HEK293 (cell line): ENCODE results near the gene MYOF.

Source experiments
- ZNF24 ChIP-seq: fragments of 450-650 bp; formaldehyde crosslinking; IDR thresholded peaks from 2 replicates; pipeline ENCODE4 v1.5.1; 2016; ENCODE audit warnings: missing biosample characterization, missing genetic modification characterization
- ZNF324 ChIP-seq: fragments of 450-650 bp; formaldehyde crosslinking; IDR thresholded peaks from 2 replicates; pipeline ENCODE4 v1.5.1; 2016; ENCODE audit warnings: missing biosample characterization, missing genetic modification characterization
- ZNF48 ChIP-seq: fragments of 450-650 bp; formaldehyde crosslinking; IDR thresholded peaks from 2 replicates; pipeline ENCODE4 v1.5.1; 2016; ENCODE audit warnings: missing biosample characterization, missing genetic modification characterization
- ZNF600 ChIP-seq: fragments of 450-650 bp; formaldehyde crosslinking; IDR thresholded peaks from 2 replicates; pipeline ENCODE4 v1.5.1; 2016; ENCODE audit warnings: missing biosample characterization, missing genetic modification characterization
- TF ChIP-seq, protein P1 (sequence below): fragments of 450-650 bp; formaldehyde crosslinking; IDR thresholded peaks from 2 replicates; pipeline ENCODE4 v1.5.1; 2016; ENCODE audit warnings: missing biosample characterization, missing genetic modification characterization
- TF ChIP-seq, protein P2 (sequence below): fragments of 450-650 bp; formaldehyde crosslinking; IDR thresholded peaks from 2 replicates; pipeline ENCODE4 v1.5.1; 2016; ENCODE audit warnings: missing biosample characterization, missing genetic modification characterization
- TF ChIP-seq, protein P3 (sequence below): fragments of 450-650 bp; formaldehyde crosslinking; IDR thresholded peaks from 2 replicates; pipeline ENCODE4 v1.5.1; 2016; ENCODE audit warnings: missing biosample characterization, missing genetic modification characterization

DNA sequence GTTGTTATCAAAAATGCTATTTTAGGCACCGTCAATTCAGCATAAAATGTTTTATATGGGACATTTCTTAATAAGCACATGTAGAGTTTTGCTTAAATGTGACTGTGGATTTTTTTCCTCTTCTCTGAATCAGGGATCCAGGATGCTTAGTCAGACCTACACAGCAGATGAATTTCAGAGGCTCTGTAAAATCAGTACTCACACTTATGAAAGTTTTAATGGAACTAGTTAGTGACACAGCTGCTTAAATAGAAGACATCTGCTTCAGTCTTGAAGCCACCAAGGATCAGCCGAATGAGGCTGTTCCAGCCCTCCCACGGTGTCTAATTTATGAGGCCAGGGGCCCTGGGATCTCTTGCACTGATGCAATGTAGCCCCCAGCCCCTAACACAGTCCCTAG is 136.0 kb downstream of the MYOF start:
- no peak for TF ChIP-seq ZNF600
- TF ChIP-seq, protein P1, sequence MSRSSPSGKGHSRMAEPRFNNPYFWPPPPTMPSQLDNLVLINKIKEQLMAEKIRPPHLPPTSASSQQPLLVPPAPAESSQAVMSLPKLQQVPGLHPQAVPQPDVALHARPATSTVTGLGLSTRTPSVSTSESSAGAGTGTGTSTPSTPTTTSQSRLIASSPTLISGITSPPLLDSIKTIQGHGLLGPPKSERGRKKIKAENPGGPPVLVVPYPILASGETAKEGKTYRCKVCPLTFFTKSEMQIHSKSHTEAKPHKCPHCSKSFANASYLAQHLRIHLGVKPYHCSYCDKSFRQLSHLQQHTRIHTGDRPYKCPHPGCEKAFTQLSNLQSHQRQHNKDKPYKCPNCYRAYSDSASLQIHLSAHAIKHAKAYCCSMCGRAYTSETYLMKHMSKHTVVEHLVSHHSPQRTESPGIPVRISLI (tag by site-specific recombination) = no peak
- TF ChIP-seq ZNF24 = no peak
- TF ChIP-seq ZNF48 (tag by site-specific recombination) = no peak
- TF ChIP-seq, protein P2, sequence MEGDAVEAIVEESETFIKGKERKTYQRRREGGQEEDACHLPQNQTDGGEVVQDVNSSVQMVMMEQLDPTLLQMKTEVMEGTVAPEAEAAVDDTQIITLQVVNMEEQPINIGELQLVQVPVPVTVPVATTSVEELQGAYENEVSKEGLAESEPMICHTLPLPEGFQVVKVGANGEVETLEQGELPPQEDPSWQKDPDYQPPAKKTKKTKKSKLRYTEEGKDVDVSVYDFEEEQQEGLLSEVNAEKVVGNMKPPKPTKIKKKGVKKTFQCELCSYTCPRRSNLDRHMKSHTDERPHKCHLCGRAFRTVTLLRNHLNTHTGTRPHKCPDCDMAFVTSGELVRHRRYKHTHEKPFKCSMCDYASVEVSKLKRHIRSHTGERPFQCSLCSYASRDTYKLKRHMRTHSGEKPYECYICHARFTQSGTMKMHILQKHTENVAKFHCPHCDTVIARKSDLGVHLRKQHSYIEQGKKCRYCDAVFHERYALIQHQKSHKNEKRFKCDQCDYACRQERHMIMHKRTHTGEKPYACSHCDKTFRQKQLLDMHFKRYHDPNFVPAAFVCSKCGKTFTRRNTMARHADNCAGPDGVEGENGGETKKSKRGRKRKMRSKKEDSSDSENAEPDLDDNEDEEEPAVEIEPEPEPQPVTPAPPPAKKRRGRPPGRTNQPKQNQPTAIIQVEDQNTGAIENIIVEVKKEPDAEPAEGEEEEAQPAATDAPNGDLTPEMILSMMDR = no peak
- no peak for TF ChIP-seq ZNF324 (tag by site-specific recombination)
- TF ChIP-seq, protein P3, sequence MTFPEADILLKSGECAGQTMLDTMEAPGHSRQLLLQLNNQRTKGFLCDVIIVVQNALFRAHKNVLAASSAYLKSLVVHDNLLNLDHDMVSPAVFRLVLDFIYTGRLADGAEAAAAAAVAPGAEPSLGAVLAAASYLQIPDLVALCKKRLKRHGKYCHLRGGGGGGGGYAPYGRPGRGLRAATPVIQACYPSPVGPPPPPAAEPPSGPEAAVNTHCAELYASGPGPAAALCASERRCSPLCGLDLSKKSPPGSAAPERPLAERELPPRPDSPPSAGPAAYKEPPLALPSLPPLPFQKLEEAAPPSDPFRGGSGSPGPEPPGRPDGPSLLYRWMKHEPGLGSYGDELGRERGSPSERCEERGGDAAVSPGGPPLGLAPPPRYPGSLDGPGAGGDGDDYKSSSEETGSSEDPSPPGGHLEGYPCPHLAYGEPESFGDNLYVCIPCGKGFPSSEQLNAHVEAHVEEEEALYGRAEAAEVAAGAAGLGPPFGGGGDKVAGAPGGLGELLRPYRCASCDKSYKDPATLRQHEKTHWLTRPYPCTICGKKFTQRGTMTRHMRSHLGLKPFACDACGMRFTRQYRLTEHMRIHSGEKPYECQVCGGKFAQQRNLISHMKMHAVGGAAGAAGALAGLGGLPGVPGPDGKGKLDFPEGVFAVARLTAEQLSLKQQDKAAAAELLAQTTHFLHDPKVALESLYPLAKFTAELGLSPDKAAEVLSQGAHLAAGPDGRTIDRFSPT (tag by site-specific recombination) = no peak
